ENCODE measurements around the gene MEGF10. TPM values are rescaled to one million over a fixed set of nuclear protein-coding genes. Genes with fewer than 3 reads are reported as not detected.

Gene MEGF10
- total RNA-seq, 4 donors from 2014 or later = 0.27 to 5.4 (median 0.97) TPM

DNA sequence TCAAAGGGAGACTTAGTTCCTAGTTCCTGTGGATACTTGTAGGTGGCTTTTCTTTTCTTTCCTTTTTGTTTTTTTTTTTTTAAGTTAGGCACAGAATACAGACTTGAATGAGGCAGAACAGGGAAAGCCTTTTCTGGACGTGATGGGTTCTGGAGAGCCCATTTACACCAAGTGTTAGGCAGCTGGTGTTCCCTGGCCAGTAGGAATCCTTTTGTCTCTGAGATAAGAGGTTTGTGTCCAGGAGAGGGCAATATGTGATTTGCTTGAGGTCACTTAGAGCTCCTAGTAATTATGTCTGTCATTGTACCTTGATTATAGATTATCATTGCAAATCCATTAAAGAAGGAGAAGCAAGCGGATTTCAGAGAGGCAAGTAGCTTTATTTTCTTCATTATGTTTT, 9.1 kb downstream of the MEGF10 start:
- Histone ChIP-seq H3K27ac (no peak overlapping the region), H3K36me3 (no peaks in the 10 kb centered on the region), H3K4me1 (no peaks in the 10 kb centered on the region), H3K9me3 (no peaks in the 10 kb centered on the region), H3K4me3 (no peak overlapping the region), H3K27me3 (no peaks in the 10 kb centered on the region)
- no peak for ATAC-seq
- TF ChIP-seq, protein P1, sequence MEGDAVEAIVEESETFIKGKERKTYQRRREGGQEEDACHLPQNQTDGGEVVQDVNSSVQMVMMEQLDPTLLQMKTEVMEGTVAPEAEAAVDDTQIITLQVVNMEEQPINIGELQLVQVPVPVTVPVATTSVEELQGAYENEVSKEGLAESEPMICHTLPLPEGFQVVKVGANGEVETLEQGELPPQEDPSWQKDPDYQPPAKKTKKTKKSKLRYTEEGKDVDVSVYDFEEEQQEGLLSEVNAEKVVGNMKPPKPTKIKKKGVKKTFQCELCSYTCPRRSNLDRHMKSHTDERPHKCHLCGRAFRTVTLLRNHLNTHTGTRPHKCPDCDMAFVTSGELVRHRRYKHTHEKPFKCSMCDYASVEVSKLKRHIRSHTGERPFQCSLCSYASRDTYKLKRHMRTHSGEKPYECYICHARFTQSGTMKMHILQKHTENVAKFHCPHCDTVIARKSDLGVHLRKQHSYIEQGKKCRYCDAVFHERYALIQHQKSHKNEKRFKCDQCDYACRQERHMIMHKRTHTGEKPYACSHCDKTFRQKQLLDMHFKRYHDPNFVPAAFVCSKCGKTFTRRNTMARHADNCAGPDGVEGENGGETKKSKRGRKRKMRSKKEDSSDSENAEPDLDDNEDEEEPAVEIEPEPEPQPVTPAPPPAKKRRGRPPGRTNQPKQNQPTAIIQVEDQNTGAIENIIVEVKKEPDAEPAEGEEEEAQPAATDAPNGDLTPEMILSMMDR (IDR thresholded peaks at IDR 0.05) = no peak
- TF ChIP-seq POLR2AphosphoS5 (IDR thresholded peaks at IDR 0.05) = no peak
- 53 to 72% methylated on average over 2 of the region's 2 CpGs for WGBS, 2 donors (ENCODE audit: low coverage in 1 of 2)

DNA sequence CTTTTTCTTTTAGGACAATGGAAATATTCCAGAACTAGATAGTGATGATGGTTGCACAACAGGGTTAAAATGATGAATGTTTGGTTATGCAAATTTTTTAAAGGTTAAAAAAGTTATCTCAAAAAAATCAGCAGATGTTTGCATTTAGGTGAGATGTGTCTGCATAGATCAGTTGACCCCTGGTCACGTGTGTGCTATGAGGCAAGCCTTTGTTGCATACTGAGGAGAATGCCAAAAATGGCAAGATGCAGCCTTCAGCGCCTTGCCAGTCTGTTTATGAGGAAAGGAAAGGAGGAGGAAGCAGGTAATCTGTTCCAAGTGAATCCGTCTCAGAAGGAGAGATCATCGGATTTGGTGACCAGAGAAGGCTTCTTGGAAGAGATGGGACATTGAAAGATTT, 11.9 kb downstream of the MEGF10 start:
- no peaks in the 10 kb centered on the region for H3K36me3 ChIP-seq
- TF ChIP-seq POLR2AphosphoS5 (IDR thresholded peaks at IDR 0.05) = no peak
- TF ChIP-seq EP300 (IDR thresholded peaks at IDR 0.05) = no peak
- TF ChIP-seq POLR2A (IDR thresholded peaks at IDR 0.05) = no peak
- TF ChIP-seq, protein P1 (IDR thresholded peaks at IDR 0.05) = no peak

DNA sequence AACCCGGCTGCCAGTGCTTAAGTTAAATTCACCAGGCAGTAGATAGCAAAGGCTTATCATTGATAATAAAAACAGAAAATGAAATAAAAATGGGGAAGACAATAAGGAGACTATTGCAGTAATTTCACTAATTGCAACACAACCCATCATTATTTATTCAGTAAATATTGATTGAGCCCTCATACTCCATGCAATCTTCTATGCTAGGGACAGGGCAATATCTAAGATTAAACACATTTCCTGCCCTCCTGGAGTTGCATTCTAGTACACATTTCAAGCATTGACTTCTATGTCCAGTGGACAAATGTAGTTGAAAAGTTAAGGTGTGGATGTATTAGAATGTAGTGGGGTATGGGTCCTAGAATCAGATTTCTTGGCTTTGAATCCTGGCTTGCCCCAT, 12.8 kb downstream of the MEGF10 start:
- TF ChIP-seq POLR2AphosphoS5 (IDR thresholded peaks at IDR 0.05) (no peak), EP300 (IDR thresholded peaks at IDR 0.05) (no peak), POLR2A (IDR thresholded peaks at IDR 0.05) (no peak)
- Histone ChIP-seq H3K36me3 (no peaks in the 10 kb centered on the region), H3K27me3 (no peaks in the 10 kb centered on the region), H3K4me3 (no peak overlapping the region), H3K4me1 (no peaks in the 10 kb centered on the region), H3K27ac (no peak overlapping the region), H3K9me3 (no peaks in the 10 kb centered on the region)
- 80 to 100% methylated on average over 1 of the region's 1 CpG for WGBS, 2 donors (ENCODE audit: low coverage in 1 of 2)
- ATAC-seq = no peak

More for the DNA sequence above, 11.9 kb downstream of the MEGF10 start:
- Histone ChIP-seq H3K27me3 (no peaks in the 10 kb centered on the region), H3K27ac (no peak overlapping the region), H3K9me3 (no peaks in the 10 kb centered on the region), H3K4me3 (no peak overlapping the region), H3K4me1 (no peaks in the 10 kb centered on the region)
- 75 to 80% methylated on average over 3 to 4 of the region's 4 CpGs for WGBS, 2 donors (ENCODE audit: low coverage in 1 of 2)
- ATAC-seq = no peak

DNA sequence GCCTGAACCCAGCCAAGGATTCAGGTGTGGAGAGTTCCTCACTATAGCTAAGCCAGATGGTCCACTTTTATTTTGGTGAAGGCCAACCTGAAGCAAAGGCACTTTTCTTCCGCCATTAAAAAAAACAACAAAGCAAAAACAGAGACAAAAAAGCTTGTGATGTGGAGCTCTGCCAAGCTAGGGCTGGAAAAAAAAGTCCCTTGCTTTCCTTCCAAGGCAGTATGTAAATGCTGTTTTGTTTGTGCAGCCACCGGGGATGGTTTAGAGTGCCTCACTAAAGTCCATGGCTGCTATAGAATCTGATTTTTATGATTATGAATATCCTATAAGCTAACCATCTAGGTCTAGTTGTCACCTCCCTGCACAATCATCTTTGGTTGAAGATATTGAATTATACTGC, 14.9 kb downstream of the MEGF10 start:
- no peak for ATAC-seq
- no peaks in the 10 kb centered on the region for H3K9me3 ChIP-seq
- 23 to 56% methylated on average over 2 of the region's 2 CpGs for WGBS, 2 donors (ENCODE audit: low coverage in 1 of 2)
- no peak for TF ChIP-seq POLR2A (IDR thresholded peaks at IDR 0.05)
- no peak for TF ChIP-seq POLR2AphosphoS5 (IDR thresholded peaks at IDR 0.05)
- TF ChIP-seq EP300 (IDR thresholded peaks at IDR 0.05) = no peak
- TF ChIP-seq, protein P1 (IDR thresholded peaks at IDR 0.05) = no peak
- H3K4me1 ChIP-seq = no peaks in the 10 kb centered on the region
- H3K27me3 ChIP-seq = no peaks in the 10 kb centered on the region
- H3K4me3 ChIP-seq = no peak overlapping the region
- no peaks in the 10 kb centered on the region for H3K36me3 ChIP-seq
- H3K27ac ChIP-seq = no peak overlapping the region

DNA sequence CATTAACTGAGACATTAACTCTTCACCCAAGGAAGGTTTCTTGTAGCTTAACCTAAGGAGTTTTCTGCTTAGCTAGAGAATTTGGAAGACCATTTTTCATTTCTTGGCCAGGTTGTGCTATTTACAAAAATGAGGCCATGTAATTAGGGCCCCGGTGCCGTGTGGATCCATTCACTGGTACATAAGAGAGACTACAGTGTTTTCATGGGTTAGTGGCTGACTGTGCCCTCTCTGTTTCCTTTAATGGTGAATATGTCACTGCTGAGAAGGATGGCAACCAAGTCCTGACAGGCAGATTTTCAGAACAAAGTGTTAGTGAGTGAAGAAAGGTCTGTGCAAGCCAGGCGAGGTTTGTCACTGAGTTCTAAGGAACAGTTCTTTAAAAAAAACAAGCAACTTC, 15.4 kb downstream of the MEGF10 start:
- Histone ChIP-seq H3K36me3 (no peaks in the 10 kb centered on the region), H3K9me3 (no peaks in the 10 kb centered on the region), H3K4me1 (no peaks in the 10 kb centered on the region), H3K4me3 (no peak overlapping the region), H3K27me3 (no peaks in the 10 kb centered on the region), H3K27ac (no peak overlapping the region)
- no peak for ATAC-seq
- 71 to 86% methylated on average over 1 to 3 of the region's 3 CpGs for WGBS, 2 donors (ENCODE audit: low coverage in 1 of 2)
- TF ChIP-seq EP300 (IDR thresholded peaks at IDR 0.05) (no peak), POLR2AphosphoS5 (IDR thresholded peaks at IDR 0.05) (no peak), POLR2A (IDR thresholded peaks at IDR 0.05) (no peak)
- TF ChIP-seq, protein P1 (IDR thresholded peaks at IDR 0.05) = no peak

Measured in gastroesophageal sphincter (tissue), 4 donors.